Heart right ventricle (tissue), 16 donors: ENCODE measurements around the gene RGL1. TPM values are rescaled to one million over a fixed set of nuclear protein-coding genes. Genes with fewer than 3 reads are reported as not detected.
A peak's percentile ranks its signal among the peaks of the same experiment; 100 is the strongest.

ENCODE experiments used
- ATAC-seq, 8 donors: fragments of 200-7000 bp; cut with Tn5 transposase; one replicate each; pipeline ENCODE4 v1.9.1; 2020; ENCODE audit warnings: mild to moderate bottlenecking in 8 of 8, moderate library complexity in 8 of 8, moderate number of reproducible peaks in 1 of 8
- DNase-seq, 2 donors: peaks; one replicate each; pipeline ENCODE4 v3.0.0-alpha.2; 2020
- H3K27ac ChIP-seq, 10 donors: fragments of 200-600 bp; sonication (generic) in 2 of 10; one replicate each; pipeline versions ENCODE4 v1.5.0 to v1.8.0; 2020 to 2022; ENCODE audit warnings: mild to moderate bottlenecking in 3 of 10
- H3K27me3 ChIP-seq, 7 donors: fragments of 200-600 bp; one replicate each; pipeline ENCODE4 v1.8.0; 2021 to 2022; ENCODE audit warnings: mild to moderate bottlenecking in 2 of 7
- H3K36me3 ChIP-seq, 9 donors: fragments of 200-600 bp; sonication (generic) in 1 of 9; one replicate each; pipeline versions ENCODE4 v1.5.0 to v1.8.0; 2020 to 2022; ENCODE audit warnings: mild to moderate bottlenecking in 2 of 9
- H3K4me1 ChIP-seq, 9 donors: fragments of 200-600 bp; sonication (generic) in 1 of 9; one replicate each; pipeline versions ENCODE4 v1.5.0 to v1.8.0; 2020 to 2022; ENCODE audit warnings: mild to moderate bottlenecking in 4 of 9
- H3K4me3 ChIP-seq, 10 donors: fragments of 200-600 bp; sonication (generic) in 2 of 10; one replicate each; pipeline versions ENCODE4 v1.5.0 to v1.8.0; 2020 to 2022; ENCODE audit warnings: mild to moderate bottlenecking in 7 of 10, moderate library complexity in 2 of 10
- H3K9me3 ChIP-seq, 11 donors: fragments of 200-600 bp in 10 of 11; sonication (generic) in 2 of 11; one replicate each; pipeline versions ENCODE4 v1.5.0 to v1.8.0; 2013 to 2022; ENCODE audit warnings: mild to moderate bottlenecking in 2 of 11, control low read depth in 1 of 11, moderate library complexity in 1 of 11
- CTCF ChIP-seq, 9 donors: fragments of 200-600 bp; sonication (generic) in 2 of 9; IDR thresholded peaks; one replicate each; pipeline versions ENCODE4 v1.5.0 to v1.8.0; 2021 to 2022; ENCODE audit warnings: antibody characterized with exemption in 9 of 9, mild to moderate bottlenecking in 5 of 9, moderate library complexity in 1 of 9
- WGBS, 2 donors: extraction: QIAGEN DNeasy Blood & Tissue Kit; methylation state at CpG; one replicate each; pipeline ENCODE4 v1.1.7; 2013; ENCODE audit warnings: inconsistent platforms in 1 of 2; 5-methylcytosine and 5-hydroxymethylcytosine counted together
- intact Hi-C, 10 donors: fragments of 100-400 bp; cut with DNase I; formaldehyde crosslinking; loops; one replicate each; pipeline versions ENCODE4 v1.11.1 to v1.14.2; 2022
- polyA plus RNA-seq, 2 donors: library from polyadenylated mRNA; stranded (reverse); fragments of 200-250 nt; gene quantifications; one replicate each; pipeline ENCODE4 v1.2.3, GENCODE V29; 2013
- total RNA-seq, 10 donors: library from RNA; stranded (reverse); fragmentation: NEBNext Ultra II Directional in 3 of 10; extraction: Animal tissue kit (Norgen Biotek cat#: 25700) in 3 of 10; gene quantifications; one replicate each; pipeline versions ENCODE4 v1.2.1 to v1.2.4, GENCODE V29; 2021 to 2023
- donor health status: Arrhythmogenic right ventricular cardiomyopathy.
- donor health status: ischemic (EF 13 %, LVEDD 7.1; RV severe dilation, severe dysfunction).
- donor health status: healthy with polysubstance abuse.
- donor health status: DM: no; HTN: yes; CAD: no.
- donor health status: DM: no; HTN: no; CAD: no.
- donor health status: ischemic (EF 25% LVEDD 6.9; RV normal size, moderate dysfunction).
- donor health status: ischemic (EF 25% LVEDD 5.7; RV mildly dilated, moderate dysfunction).
- donor health status: healthy.
- donor health status: DM: yes; HTN: yes; CAD: no.
- donor health status: Ischemic cardiomyopathy.
- donor health status: ischemic (EF 35%, LVEDD 5.7; RV mildly dilated, moderate dysfunction).
- donor health status: nonischemic (EF 11% LVEDD 7.7; RV severe dilation, severe dysfunction).
- donor health status: DM: yes; HTN: yes; CAD: no.
- donor health status: PGD.
- donor health status: ischemic (EF 29% LVEDD 5.4; RV normal size, mild dysfunction).
- donor health status: nonischemic (EF 23%, LVEDD 6.1; RV moderate dilation, normal function).

RGL1 gene
- total and polyA plus RNA-seq, 12 donors, result 3.8 to 33.4 (median 18.4) TPM

GRCh38 chr1:183841550-183841949 lies 36.6 kb downstream of the RGL1 start:
- TF ChIP-seq CTCF (IDR thresholded peaks at IDR 0.05), result no peak
- Histone ChIP-seq H3K27ac (peak overlapping the region in 8 of 10 donors; percentile 41 to 84 (median 58)), H3K27me3 (no peaks in the 10 kb centered on the region), H3K4me3 (no peak overlapping the region), H3K9me3 (no peaks in the 10 kb centered on the region), H3K36me3 (peaks cover 0 to 10% (median 0%) of the 10 kb centered on the region in 9 donors), H3K4me1 (peaks cover 3 to 72% (median 44%) of the 10 kb centered on the region in 9 donors)
- ATAC-seq (no peak), DNase-seq (no peak)
- intact Hi-C loops, result loop anchor here in 1 of 10 donors (5.0 kb wide), 1 partner anchor 36 kb away; no protein-coding TSS in a partner anchor
- 0 to 44% methylated on average over 1 of the region's 1 CpG for WGBS, 2 donors

- WGBS, 2 donors, result 36 to 42% methylated on average over 9 of the region's 9 CpGs
- Histone ChIP-seq H3K4me1 (peaks cover 3 to 66% (median 41%) of the 10 kb centered on the region in 9 donors), H3K27ac (peak overlapping the region; percentile 34 to 84 (median 58)), H3K9me3 (no peaks in the 10 kb centered on the region), H3K27me3 (no peaks in the 10 kb centered on the region), H3K4me3 (peak overlapping the region in 7 of 10 donors; percentile 2 to 27 (median 10)), H3K36me3 (peaks cover 0 to 11% (median 0%) of the 10 kb centered on the region in 9 donors)
- TF ChIP-seq CTCF (IDR thresholded peaks at IDR 0.05), result no peak
- ATAC-seq (peak; percentile 72 to 92 (median 84)), DNase-seq (peak in 1 of 2 donors; percentile 32)
- intact Hi-C loops, result loop anchor here in 1 of 10 donors (5.0 kb wide), 1 partner anchor 35 kb away; no protein-coding TSS in a partner anchor
These were observed 37.3 kb downstream of the RGL1 start for GRCh38 chr1:183841950-183842794.

GRCh38 chr1:183842795-183843144 lies 37.9 kb downstream of the RGL1 start:
- H3K4me3 ChIP-seq, result peak overlapping the region in 7 of 10 donors; percentile 2 to 27 (median 10)
- no peak for ATAC-seq
- H3K27me3 ChIP-seq, result no peaks in the 10 kb centered on the region
- no peaks in the 10 kb centered on the region for H3K9me3 ChIP-seq
- H3K4me1 ChIP-seq, result peaks cover 3 to 68% (median 45%) of the 10 kb centered on the region in 9 donors
- peak overlapping the region; percentile 34 to 84 (median 58) for H3K27ac ChIP-seq
- H3K36me3 ChIP-seq, result peaks cover 0 to 17% (median 0%) of the 10 kb centered on the region in 9 donors
- no peak for TF ChIP-seq CTCF (IDR thresholded peaks at IDR 0.05)
- WGBS, 2 donors, result 32 to 49% methylated on average over 2 of the region's 2 CpGs
- DNase-seq, result no peak
- intact Hi-C loops, result loop anchor here in 1 of 10 donors (5.0 kb wide), 1 partner anchor 35 kb away; no protein-coding TSS in a partner anchor

- WGBS, 2 donors, result 89 to 95% methylated on average over 2 of the region's 2 CpGs
- peak overlapping the region in 2 of 10 donors; percentile 41 to 74 for H3K27ac ChIP-seq
- DNase-seq, result no peak
- no peak for ATAC-seq
- TF ChIP-seq CTCF (IDR thresholded peaks at IDR 0.05), result no peak
- no peaks in the 10 kb centered on the region for H3K9me3 ChIP-seq
- H3K27me3 ChIP-seq, result no peaks in the 10 kb centered on the region
- H3K4me3 ChIP-seq, result no peak overlapping the region
- intact Hi-C loops, result loop anchor here in 1 of 10 donors (5.0 kb wide), 1 partner anchor 32 kb away; no protein-coding TSS in a partner anchor
- H3K4me1 ChIP-seq, result peaks cover 3 to 69% (median 42%) of the 10 kb centered on the region in 9 donors
- peaks cover 0 to 29% (median 0%) of the 10 kb centered on the region in 9 donors for H3K36me3 ChIP-seq
These were observed 39.9 kb downstream of the RGL1 start for GRCh38 chr1:183844806-183845205.
